Neuronal stem cell (in vitro differentiated cells): Measurements from ENCODE around the gene PKD1.

ENCODE experiments used
- DNase-seq: peaks from one replicate; pipeline ENCODE4 v3.0.0-alpha.2; 2013; ENCODE audit warnings: low spot score
- H2AFZ ChIP-seq: one replicate; pipeline ENCODE4 v1.6.1; 2013; ENCODE audit warnings: mild to moderate bottlenecking, low read length, inconsistent platforms
- H2AK5ac ChIP-seq: 2 replicates; pipeline ENCODE4 v1.6.1; 2013; ENCODE audit warnings: low read depth, mild to moderate bottlenecking, inconsistent platforms, low read length, moderate library complexity, mixed read lengths
- H2BK120ac ChIP-seq: 2 replicates; pipeline ENCODE4 v1.6.1; 2013; ENCODE audit warnings: low read depth, mild to moderate bottlenecking, inconsistent platforms, low read length, moderate library complexity, mixed read lengths
- H2BK12ac ChIP-seq: one replicate; pipeline ENCODE4 v1.6.1; 2013; ENCODE audit warnings: low read length, inconsistent platforms
- H2BK15ac ChIP-seq: 2 replicates; pipeline ENCODE4 v1.6.1; 2013; ENCODE audit warnings: mild to moderate bottlenecking, low read length, inconsistent platforms, mixed read lengths
- H2BK5ac ChIP-seq: one replicate; pipeline ENCODE4 v1.6.1; 2013; ENCODE audit warnings: inconsistent platforms, mild to moderate bottlenecking, low read length, moderate library complexity
- H3K14ac ChIP-seq: one replicate; pipeline ENCODE4 v1.6.1; 2013; ENCODE audit warnings: low read length, inconsistent platforms
- H3K18ac ChIP-seq: 2 replicates; pipeline ENCODE4 v1.6.1; 2013; ENCODE audit warnings: low read length, inconsistent platforms
- H3K23ac ChIP-seq: 2 replicates; pipeline ENCODE4 v1.6.1; 2013; ENCODE audit warnings: low read depth, mild to moderate bottlenecking, mixed read lengths, low read length, inconsistent platforms; ENCODE audit not compliant: poor library complexity
- H3K27ac ChIP-seq: replicated peaks from 3 replicates; pipeline ENCODE4 v1.5.1; 2013; ENCODE audit warnings: low read length, inconsistent platforms
- H3K27me3 ChIP-seq, 3 experiments: 2 replicates each; pipeline ENCODE4 v1.6.1; 2013; ENCODE audit warnings: low read length in 3 of 3, mild to moderate bottlenecking in 2 of 3, inconsistent platforms in 1 of 3, low read depth in 1 of 3, mixed read lengths in 1 of 3, moderate library complexity in 1 of 3; ENCODE audit not compliant: control insufficient read depth in 3 of 3, insufficient read depth in 3 of 3
- H3K36me3 ChIP-seq, 2 donors: replicated peaks in 1 of 2; 2 replicates each; pipeline ENCODE4 v1.6.1; 2013; ENCODE audit warnings: low read length in 2 of 2; ENCODE audit not compliant: control insufficient read depth in 2 of 2, insufficient read depth in 2 of 2
- H3K4ac ChIP-seq: 2 replicates; pipeline ENCODE4 v1.6.1; 2013; ENCODE audit warnings: inconsistent platforms, mild to moderate bottlenecking, low read length, moderate library complexity
- H3K4me1 ChIP-seq, 2 donors: 1 replicate in 1 of 2; 2 replicates in 1 of 2; pipeline ENCODE4 v1.6.1; 2013; ENCODE audit warnings: low read length in 2 of 2, low read depth in 1 of 2; ENCODE audit not compliant: control insufficient read depth in 2 of 2, insufficient read depth in 1 of 2
- H3K4me2 ChIP-seq: one replicate; pipeline ENCODE4 v1.6.1; 2013; ENCODE audit warnings: mild to moderate bottlenecking, low read length, inconsistent platforms; ENCODE audit not compliant: insufficient read depth, poor library complexity, severe bottlenecking
- H3K4me3 ChIP-seq, 2 donors: 2 replicates each; pipeline ENCODE4 v1.5.1; 2013; ENCODE audit warnings: low read length in 2 of 2, mild to moderate bottlenecking in 2 of 2, inconsistent platforms in 1 of 2, moderate library complexity in 1 of 2
- H3K79me1 ChIP-seq: one replicate; pipeline ENCODE4 v1.6.1; 2013; ENCODE audit warnings: low read depth, mild to moderate bottlenecking, inconsistent platforms, low read length, moderate library complexity
- H3K9ac ChIP-seq: one replicate; pipeline ENCODE4 v1.6.1; 2013; ENCODE audit warnings: mild to moderate bottlenecking, low read depth, low read length, inconsistent platforms; ENCODE audit not compliant: poor library complexity
- H3K9me3 ChIP-seq, 2 donors: replicated peaks in 1 of 2; 2 replicates each; pipeline versions ENCODE3 to v1.6.1; 2013; ENCODE audit warnings: low read length in 2 of 2, mild to moderate bottlenecking in 2 of 2, inconsistent platforms in 1 of 2, low read depth in 1 of 2, mixed read lengths in 1 of 2, moderate library complexity in 1 of 2; ENCODE audit not compliant: control insufficient read depth in 2 of 2, insufficient read depth in 1 of 2
- H4K8ac ChIP-seq: one replicate; pipeline ENCODE4 v1.6.1; 2013; ENCODE audit warnings: low read depth, mild to moderate bottlenecking, inconsistent platforms, low read length, moderate library complexity
- H4K91ac ChIP-seq: one replicate; pipeline ENCODE4 v1.6.1; 2013; ENCODE audit warnings: low read length, low read depth, mild to moderate bottlenecking, inconsistent platforms; ENCODE audit not compliant: poor library complexity
- WGBS, 2 donors: extraction: QIAGEN DNeasy Blood & Tissue Kit; methylation state at CpG; one replicate each; pipeline ENCODE4 v1.1.7; 2013; ENCODE audit warnings: missing lambda C conversion rate in 2 of 2, mixed read lengths in 1 of 2; ENCODE audit not compliant: insufficient read length in 2 of 2, insufficient replicate concordance in 1 of 2; ENCODE audit errors: extremely low coverage in 2 of 2; 5-methylcytosine and 5-hydroxymethylcytosine counted together

PKD1 gene

DNA sequence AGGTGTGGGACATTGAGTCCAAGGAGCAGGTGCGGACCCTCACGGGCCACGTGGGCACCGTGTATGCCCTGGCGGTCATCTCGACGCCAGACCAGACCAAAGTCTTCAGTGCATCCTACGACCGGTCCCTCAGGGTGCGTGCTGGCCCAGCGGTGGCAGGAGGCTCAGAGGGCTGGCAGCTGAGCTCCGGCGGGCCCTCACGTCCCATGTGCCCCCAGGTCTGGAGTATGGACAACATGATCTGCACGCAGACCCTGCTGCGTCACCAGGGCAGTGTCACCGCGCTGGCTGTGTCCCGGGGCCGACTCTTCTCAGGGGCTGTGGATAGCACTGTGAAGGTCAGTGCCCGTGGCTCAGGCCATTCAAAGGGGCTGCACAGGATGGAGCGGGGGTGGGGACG is 40.3 kb upstream of the PKD1 start:
- H3K27me3 ChIP-seq = no peaks in the 10 kb centered on the region

DNA sequence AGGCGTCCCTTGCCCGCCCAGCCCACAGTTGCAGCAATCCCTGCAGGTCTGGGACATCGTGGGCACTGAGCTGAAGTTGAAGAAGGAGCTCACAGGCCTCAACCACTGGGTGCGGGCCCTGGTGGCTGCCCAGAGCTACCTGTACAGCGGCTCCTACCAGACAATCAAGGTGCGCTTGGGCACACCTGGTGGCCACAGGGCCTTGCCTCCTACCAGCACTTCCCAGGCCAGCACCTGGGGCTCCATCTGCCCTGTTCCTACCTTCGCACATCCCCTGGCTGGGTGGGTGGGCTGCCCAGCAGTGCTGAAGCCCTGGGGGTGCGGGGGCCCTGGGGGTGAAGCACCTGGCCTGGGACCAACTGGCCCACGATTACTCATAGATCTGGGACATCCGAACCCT is 39.8 kb upstream of the PKD1 start:
- Histone ChIP-seq H3K23ac (no peak overlapping the region), H3K4ac (no peak overlapping the region), H3K27ac (no peak overlapping the region), H4K91ac (no peak overlapping the region), H2BK12ac (no peak overlapping the region), H2AFZ (no peak overlapping the region), H2BK15ac (no peak overlapping the region), H4K8ac (no peak overlapping the region), H3K79me1 (peaks cover 7% of the 10 kb centered on the region), H3K4me2 (no peak overlapping the region), H3K27me3 (no peaks in the 10 kb centered on the region), H3K4me1 (no peaks in the 10 kb centered on the region), H2AK5ac (no peak overlapping the region), H3K4me3 (peak overlapping the region in 1 of 2 donors; percentile 45), H3K9ac (peak overlapping the region; percentile 30), H3K14ac (no peak overlapping the region), H3K36me3 (peaks cover 28 to 71% of the 10 kb centered on the region in 2 donors), H3K18ac (no peak overlapping the region), H3K9me3 (no peaks in the 10 kb centered on the region), H2BK5ac (peak overlapping the region; percentile 82), H2BK120ac (no peak overlapping the region)
- no CpG with 5 or more reads among the region's 10 CpGs for WGBS, 2 donors
- DNase-seq = no peak

More for the DNA sequence above, 40.3 kb upstream of the PKD1 start:
- Histone ChIP-seq H3K4me2 (no peak overlapping the region), H3K36me3 (peaks cover 28 to 65% of the 10 kb centered on the region in 2 donors), H3K4me3 (no peak overlapping the region), H2AFZ (no peak overlapping the region), H3K23ac (peak overlapping the region; percentile 65), H2BK5ac (peak overlapping the region; percentile 71), H3K9me3 (no peaks in the 10 kb centered on the region), H4K91ac (no peak overlapping the region), H3K79me1 (peaks cover 7% of the 10 kb centered on the region), H3K9ac (no peak overlapping the region), H3K27ac (no peak overlapping the region), H3K4me1 (no peaks in the 10 kb centered on the region), H2BK15ac (no peak overlapping the region), H2BK12ac (no peak overlapping the region), H2BK120ac (no peak overlapping the region), H3K4ac (no peak overlapping the region), H2AK5ac (no peak overlapping the region), H3K14ac (peak overlapping the region; percentile 38), H3K18ac (no peak overlapping the region), H4K8ac (no peak overlapping the region)
- no CpG with 5 or more reads among the region's 23 CpGs for WGBS, 2 donors
- no peak for DNase-seq

DNA sequence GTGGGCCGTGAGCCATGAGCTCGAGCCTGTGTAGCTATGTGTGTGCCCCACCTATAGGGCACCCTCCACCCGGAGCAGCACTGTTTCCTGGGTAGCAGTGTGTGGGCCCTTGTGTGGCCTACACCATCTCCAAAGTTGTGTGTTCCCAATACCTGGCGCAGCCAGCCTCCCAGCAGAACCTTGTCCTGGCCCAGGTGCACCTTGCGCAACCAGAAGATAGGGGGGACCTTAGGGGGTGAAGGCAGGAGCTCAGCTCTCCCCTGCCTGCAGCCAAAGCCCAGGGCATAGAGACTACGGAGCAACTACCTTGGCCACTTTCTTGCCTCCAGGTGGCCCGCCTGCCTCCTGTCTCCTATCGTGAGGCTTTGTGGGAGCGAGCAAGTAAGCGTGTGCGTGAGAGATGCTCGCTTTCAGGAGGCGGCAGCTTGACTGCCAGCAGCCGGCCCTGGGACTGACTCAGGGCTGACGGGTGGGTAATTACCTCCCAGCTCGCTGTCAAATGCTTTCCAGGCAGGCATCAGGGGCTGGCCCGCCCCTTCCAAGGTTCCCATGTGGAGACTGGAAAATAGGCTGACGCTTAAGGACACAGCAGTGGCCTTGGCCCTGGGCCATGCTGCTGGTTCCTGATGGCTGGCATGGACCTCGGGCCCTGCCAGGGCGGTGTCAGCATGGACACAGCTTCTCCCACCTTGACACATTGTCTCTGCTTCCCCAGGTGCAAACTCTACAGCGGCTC is 38.9 kb upstream of the PKD1 start:
- Histone ChIP-seq H3K27ac (no peak overlapping the region), H2BK120ac (no peak overlapping the region)
- WGBS, 2 donors = no CpG with 5 or more reads among the region's 21 CpGs

DNA sequence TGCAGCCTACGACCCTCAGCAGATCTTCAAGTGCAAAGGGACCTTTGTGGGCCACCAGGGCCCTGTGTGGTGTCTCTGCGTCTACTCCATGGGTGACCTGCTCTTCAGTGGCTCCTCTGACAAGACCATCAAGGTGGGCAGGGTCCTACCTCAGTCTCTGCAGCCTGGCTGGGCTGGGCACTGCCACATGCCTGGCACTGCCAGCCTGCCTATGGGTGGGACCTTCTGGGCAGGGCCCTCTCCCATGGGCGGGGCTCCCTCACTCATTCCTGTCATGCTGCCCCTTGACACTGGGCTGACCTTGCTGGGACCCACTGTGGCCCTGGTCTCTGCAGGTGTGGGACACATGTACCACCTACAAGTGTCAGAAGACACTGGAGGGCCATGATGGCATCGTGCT is 38.2 kb upstream of the PKD1 start:
- no peak overlapping the region for H2BK120ac ChIP-seq
- no peaks in the 10 kb centered on the region for H3K4me1 ChIP-seq
- no peak overlapping the region for H3K14ac ChIP-seq
- no peak overlapping the region for H2AK5ac ChIP-seq
- no peak overlapping the region for H2BK12ac ChIP-seq
- H2BK15ac ChIP-seq = no peak overlapping the region
- peaks cover 28 to 82% of the 10 kb centered on the region in 2 donors for H3K36me3 ChIP-seq
- H2AFZ ChIP-seq = no peak overlapping the region
- no peak for DNase-seq
- no peak overlapping the region for H3K4me3 ChIP-seq
- H2BK5ac ChIP-seq = no peak overlapping the region
- no peaks in the 10 kb centered on the region for H3K27me3 ChIP-seq
- H3K4me2 ChIP-seq = no peak overlapping the region
- WGBS, 2 donors = no CpG with 5 or more reads among the region's 4 CpGs
- no peak overlapping the region for H3K4ac ChIP-seq
- no peak overlapping the region for H3K23ac ChIP-seq
- no peak overlapping the region for H3K9ac ChIP-seq
- H3K18ac ChIP-seq = no peak overlapping the region
- no peak overlapping the region for H4K91ac ChIP-seq
- peaks cover 7% of the 10 kb centered on the region for H3K79me1 ChIP-seq
- no peak overlapping the region for H4K8ac ChIP-seq
- no peak overlapping the region for H3K27ac ChIP-seq
- no peaks in the 10 kb centered on the region for H3K9me3 ChIP-seq

More for the DNA sequence above, 38.9 kb upstream of the PKD1 start:
- H3K9ac ChIP-seq = no peak overlapping the region
- no peak overlapping the region for H2BK12ac ChIP-seq
- H3K4me1 ChIP-seq = no peaks in the 10 kb centered on the region
- no peak overlapping the region for H3K4ac ChIP-seq
- H3K18ac ChIP-seq = no peak overlapping the region
- no peak overlapping the region for H4K8ac ChIP-seq
- H2BK15ac ChIP-seq = no peak overlapping the region
- no peaks in the 10 kb centered on the region for H3K27me3 ChIP-seq
- peak overlapping the region; percentile 82 for H2BK5ac ChIP-seq
- peaks cover 28 to 77% of the 10 kb centered on the region in 2 donors for H3K36me3 ChIP-seq
- no peak overlapping the region for H4K91ac ChIP-seq
- no peak overlapping the region for H2AK5ac ChIP-seq
- no peak overlapping the region for H2AFZ ChIP-seq
- no peak overlapping the region for H3K14ac ChIP-seq
- no peak overlapping the region for H3K4me3 ChIP-seq
- H3K9me3 ChIP-seq = no peaks in the 10 kb centered on the region
- no peak overlapping the region for H3K4me2 ChIP-seq
- no peak for DNase-seq
- no peak overlapping the region for H3K23ac ChIP-seq
- H3K79me1 ChIP-seq = peaks cover 7% of the 10 kb centered on the region
